IMR-90 (cell line): Measurements from ENCODE around the gene CCDC85B. TPM values are rescaled to one million over a fixed set of nuclear protein-coding genes. Genes with fewer than 3 reads are reported as not detected.

Experiments
- ATAC-seq: fragments of 200-7000 bp; cut with Tn5 transposase; 2 replicates; pipeline ENCODE4 v1.9.1; 2020; ENCODE audit warnings: low read depth, mild to moderate bottlenecking, moderate library complexity
- BruUV-seq: library from RNA; stranded (reverse); fragments of 400-500 nt; replicated peaks from 2 replicates; lab custom pipeline; 2021; lab: Mats Ljungman, UMichigan
- CTCF ChIA-PET: fragments of 300-600 bp; formaldehyde crosslinking; extraction: SDS; loops from one replicate; lab custom pipeline; 2021; ENCODE audit warnings: antibody characterized with exemption; lab: Yijun Ruan, JAX
- POLR2A ChIA-PET: fragments of 300-600 bp; sonication (Branson Sonifier 250); formaldehyde crosslinking; loops from one replicate; lab custom pipeline; 2022; ENCODE audit warnings: antibody characterized with exemption; ENCODE audit not compliant: unreplicated experiment; lab: Charles Lee
- DNase-seq: peaks from one replicate; pipeline ENCODE4 v3.0.0; 2013
- H2AFZ ChIP-seq: replicated peaks from 2 replicates; pipeline ENCODE3; 2013; ENCODE audit warnings: low read length, mild to moderate bottlenecking; ENCODE audit not compliant: poor library complexity
- H2AK5ac ChIP-seq: 2 replicates; pipeline ENCODE4 v1.6.1; 2013; ENCODE audit warnings: low read depth, low read length, inconsistent platforms
- H2AK9ac ChIP-seq: replicated peaks from 2 replicates; pipeline ENCODE3; 2013; ENCODE audit warnings: mild to moderate bottlenecking, low read depth, low read length, moderate library complexity; ENCODE audit not compliant: poor library complexity
- H2BK120ac ChIP-seq: 2 replicates; pipeline ENCODE4 v1.6.1; 2013; ENCODE audit warnings: low read depth, low read length, inconsistent platforms
- H2BK15ac ChIP-seq: 3 replicates; pipeline ENCODE4 v1.6.1; 2013; ENCODE audit warnings: low read depth, low read length, inconsistent platforms
- H2BK20ac ChIP-seq: 2 replicates; pipeline ENCODE4 v1.6.1; 2013; ENCODE audit warnings: low read depth, mild to moderate bottlenecking, inconsistent platforms, low read length, moderate library complexity
- H2BK5ac ChIP-seq: 2 replicates; pipeline ENCODE4 v1.6.1; 2013; ENCODE audit warnings: mild to moderate bottlenecking, low read depth, low read length, inconsistent platforms; ENCODE audit not compliant: poor library complexity, severe bottlenecking
- H3K14ac ChIP-seq: replicated peaks from 2 replicates; pipeline ENCODE4 v1.6.1; 2013; ENCODE audit warnings: low read depth, low read length, inconsistent platforms
- H3K18ac ChIP-seq: 2 replicates; pipeline ENCODE4 v1.6.1; 2013; ENCODE audit warnings: low read depth, low read length, control low read depth
- H3K23ac ChIP-seq: 2 replicates; pipeline ENCODE4 v1.6.1; 2013; ENCODE audit warnings: low read depth, low read length, inconsistent platforms
- H3K27ac ChIP-seq: 2 replicates; pipeline ENCODE4 v1.5.1; 2013; ENCODE audit warnings: mild to moderate bottlenecking, control low read depth, low read length; ENCODE audit not compliant: insufficient read depth
- H3K27me3 ChIP-seq: 2 replicates; pipeline ENCODE4 v1.6.1; 2013; ENCODE audit warnings: low read length; ENCODE audit not compliant: control insufficient read depth, insufficient read depth
- H3K36me3 ChIP-seq: 2 replicates; pipeline ENCODE4 v1.6.1; 2013; ENCODE audit warnings: low read length, mixed read lengths; ENCODE audit not compliant: control insufficient read depth, insufficient read depth
- H3K4ac ChIP-seq: 2 replicates; pipeline ENCODE4 v1.6.1; 2013; ENCODE audit warnings: low read depth, low read length, inconsistent platforms
- H3K4me1 ChIP-seq: 2 replicates; pipeline ENCODE4 v1.6.1; 2013; ENCODE audit warnings: low read length, mixed read lengths; ENCODE audit not compliant: control insufficient read depth, insufficient read depth
- H3K4me2 ChIP-seq: 2 replicates; pipeline ENCODE4 v1.6.1; 2013; ENCODE audit warnings: low read depth, mild to moderate bottlenecking, control low read depth, low read length, moderate library complexity
- H3K4me3 ChIP-seq: 2 replicates; pipeline ENCODE4 v1.5.1; 2013; ENCODE audit warnings: low read depth, mild to moderate bottlenecking, control low read depth, low read length, moderate library complexity; ENCODE audit not compliant: insufficient read depth
- H3K56ac ChIP-seq: 2 replicates; pipeline ENCODE4 v1.6.1; 2013; ENCODE audit warnings: low read length, inconsistent platforms; ENCODE audit not compliant: insufficient read depth; ENCODE audit errors: extremely low read depth
- H3K79me1 ChIP-seq, 2 experiments: 2 replicates each; pipeline ENCODE4 v1.6.1; 2013; ENCODE audit warnings: low read length in 2 of 2, inconsistent platforms in 1 of 2, low read depth in 1 of 2
- H3K9ac ChIP-seq: 2 replicates; pipeline ENCODE4 v1.6.1; 2013; ENCODE audit warnings: low read depth, low read length, control low read depth
- H3K9me1 ChIP-seq: 2 replicates; pipeline ENCODE4 v1.6.1; 2013; ENCODE audit warnings: low read length, inconsistent platforms; ENCODE audit not compliant: insufficient read depth
- H3K9me3 ChIP-seq: 2 replicates; pipeline ENCODE4 v1.6.1; 2013; ENCODE audit warnings: low read length; ENCODE audit not compliant: control insufficient read depth, insufficient read depth
- H4K20me1 ChIP-seq: 2 replicates; pipeline ENCODE4 v1.6.1; 2013; ENCODE audit warnings: low read length, inconsistent platforms; ENCODE audit not compliant: insufficient read depth
- H4K5ac ChIP-seq: 2 replicates; pipeline ENCODE4 v1.6.1; 2013; ENCODE audit warnings: mild to moderate bottlenecking, low read depth, low read length, control low read depth
- H4K8ac ChIP-seq, 2 experiments: 2 replicates each; pipeline ENCODE4 v1.6.1; 2013; ENCODE audit warnings: low read depth in 2 of 2, low read length in 2 of 2, control low read depth in 1 of 2, inconsistent platforms in 1 of 2
- H4K91ac ChIP-seq: 2 replicates; pipeline ENCODE4 v1.6.1; 2013; ENCODE audit warnings: low read depth, low read length, inconsistent platforms; ENCODE audit not compliant: insufficient read depth
- BHLHE40 ChIP-seq: fragments of 150-350 bp; IDR thresholded peaks from 2 replicates; pipeline ENCODE4 v1.6.1; 2016; ENCODE audit warnings: mild to moderate bottlenecking, low read depth, low read length
- CEBPB ChIP-seq: IDR thresholded peaks from 2 replicates; pipeline ENCODE4 v1.6.1; 2012; ENCODE audit warnings: low read depth, low read length, improper control_type of control experiment
- CHD1 ChIP-seq: IDR thresholded peaks from 2 replicates; pipeline ENCODE4 v1.6.1; 2012; ENCODE audit warnings: low read depth, low read length, improper control_type of control experiment
- CTCF ChIP-seq: conservative IDR thresholded peaks from 2 replicates; pipeline ENCODE4 v1.5.1; 2012; ENCODE audit warnings: mild to moderate bottlenecking, low read depth, low read length, improper control_type of control experiment
- ELK1 ChIP-seq: fragments of 150-350 bp; IDR thresholded peaks from 2 replicates; pipeline ENCODE4 v1.6.1; 2016; ENCODE audit warnings: low read depth, mild to moderate bottlenecking, low read length, moderate library complexity, borderline replicate concordance
- FOS ChIP-seq: fragments of 150-350 bp; IDR thresholded peaks from 2 replicates; pipeline ENCODE4 v1.6.1; 2016; ENCODE audit warnings: low read depth, low read length
- MAFK ChIP-seq: IDR thresholded peaks from 2 replicates; pipeline ENCODE4 v1.6.1; 2012; ENCODE audit warnings: low read depth, low read length, improper control_type of control experiment
- MAZ ChIP-seq: IDR thresholded peaks from 2 replicates; pipeline ENCODE4 v1.6.1; 2012; ENCODE audit warnings: low read depth, mild to moderate bottlenecking, low read length, improper control_type of control experiment, moderate library complexity, borderline replicate concordance
- MXI1 ChIP-seq: IDR thresholded peaks from 2 replicates; pipeline ENCODE4 v1.6.1; 2012; ENCODE audit warnings: low read depth, mild to moderate bottlenecking, low read length, moderate library complexity, borderline replicate concordance
- NFE2L2 ChIP-seq: fragments of 150-350 bp; IDR thresholded peaks from 2 replicates; pipeline ENCODE4 v1.6.1; 2016; ENCODE audit warnings: low read depth, mild to moderate bottlenecking, low read length
- POLR2A ChIP-seq: IDR thresholded peaks from 2 replicates; pipeline ENCODE4 v1.6.1; 2012; ENCODE audit warnings: mild to moderate bottlenecking, low read depth, low read length
- RAD21 ChIP-seq: IDR thresholded peaks from 2 replicates; pipeline ENCODE4 v1.6.1; 2012; ENCODE audit warnings: low read length, improper control_type of control experiment
- RCOR1 ChIP-seq: IDR thresholded peaks from 2 replicates; pipeline ENCODE4 v1.6.1; 2012; ENCODE audit warnings: mild to moderate bottlenecking, low read length, improper control_type of control experiment; ENCODE audit not compliant: insufficient replicate concordance
- RFX5 ChIP-seq: IDR thresholded peaks from 2 replicates; pipeline ENCODE4 v1.8.0; 2012; ENCODE audit warnings: low read depth, mild to moderate bottlenecking, low read length, moderate library complexity
- WGBS, 2 experiments: methylation state at CpG; one replicate each; pipeline versions ENCODE4 v1.1.5 to v1.1.7; 2013; ENCODE audit warnings: missing lambda C conversion rate in 2 of 2; ENCODE audit not compliant: insufficient read length in 1 of 2; ENCODE audit errors: extremely low coverage in 2 of 2; 5-methylcytosine and 5-hydroxymethylcytosine counted together
- dilution Hi-C: fragments of 300-500 bp; cut with HindIII; formaldehyde crosslinking; loops from one replicate; pipeline ENCODE4 v1.14.3; 2018; ENCODE audit warnings: low sequenced_read_pairs; ENCODE audit not compliant: unreplicated experiment
- in situ Hi-C: fragments of 300-500 bp; cut with MboI; formaldehyde crosslinking; loops from 3 replicates; pipeline ENCODE4 v1.14.3; 2019; ENCODE audit warnings: low sequenced_read_pairs, inconsistent platforms, mixed read lengths
- intact Hi-C: fragments of 100-400 bp; cut with micrococcal nuclease; formaldehyde crosslinking; loops from 2 replicates; pipeline ENCODE4 v1.10.0; 2022
- polyA plus RNA-seq, 3 experiments: library from polyadenylated mRNA; depleted of rRNA; stranded (reverse); fragments of >200 nt; gene quantifications; 2 replicates each; pipeline ENCODE4 v1.2.3, GENCODE V29; 2012; ENCODE audit warnings: low replicate concordance in 1 of 3
- total RNA-seq: library from RNA; depleted of rRNA; stranded (reverse); fragments of >200 nt; gene quantifications from 2 replicates; pipeline ENCODE4 v1.2.3, GENCODE V29; 2012
- TF ChIP-seq, protein P1 (sequence below): fragments of 150-350 bp; IDR thresholded peaks from 2 replicates; pipeline ENCODE4 v1.6.1; 2017; ENCODE audit warnings: mild to moderate bottlenecking, antibody characterized with exemption, low read length, low read depth

The CCDC85B gene
- total and polyA plus RNA-seq, 2 of the 4 experiments (the other 2 are of a cell fraction): 17.6 to 35.4 TPM

GRCh38 chr11:65915821-65916251, 25.4 kb downstream of the CCDC85B start:
- Histone ChIP-seq H2BK5ac (peak overlapping the region; percentile 96), H2AK9ac (peak overlapping the region; percentile 99), H4K91ac (peak overlapping the region; percentile 100), H2AK5ac (peak overlapping the region; percentile 99), H4K8ac (peak overlapping the region; percentile 97 to 99), H3K4me1 (peaks cover 61% of the 10 kb centered on the region), H3K4me2 (peak overlapping the region; percentile 96), H3K14ac (peak overlapping the region; percentile 95), H3K56ac (peak overlapping the region; percentile 90), H2BK20ac (peak overlapping the region; percentile 92), H3K4ac (peak overlapping the region; percentile 100), H3K9ac (peak overlapping the region; percentile 68), H3K27ac (peak overlapping the region; percentile 82), H4K20me1 (peaks cover 11% of the 10 kb centered on the region), H3K79me1 (peaks cover 16 to 70% of the 10 kb centered on the region in 2 experiments; a peak in 3 of 4 replicates), H3K36me3 (peaks cover 17% of the 10 kb centered on the region), H2BK120ac (peak overlapping the region; percentile 100), H3K18ac (peak overlapping the region; percentile 88), H3K9me1 (peaks cover 39% of the 10 kb centered on the region), H3K27me3 (no peaks in the 10 kb centered on the region), H3K4me3 (peak overlapping the region; percentile 10; the same call in 1 of the 2 replicates), H2BK15ac (peak overlapping the region; percentile 56; the same call in 2 of the 3 replicates), H3K23ac (peak overlapping the region; percentile 97), H3K9me3 (no peaks in the 10 kb centered on the region), H4K5ac (peak overlapping the region; percentile 64), H2AFZ (peak overlapping the region; percentile 71)
- dilution Hi-C loops: no loop called here
- ChIA-PET CTCF (interaction anchor here (1.0 kb wide), 2 partner anchors 26 to 28 kb away, joined by 4 to 9 read pairs; partner anchors contain the start of genes CCDC85B and FIBP), POLR2A (interaction anchor here (0.6 to 2.4 kb wide), 4 partner anchors 14 to 42 kb away, joined by 3 to 20 read pairs (median 10); partner anchors contain the start of genes CCDC85B, FIBP and FOSL1)
- BruUV-seq: no TSS peak
- DNase-seq (peak; percentile 99), ATAC-seq (no peak)
- in situ Hi-C loops: no loop called here
- intact Hi-C loops: loop anchor here (1.0 to 5.0 kb wide), 3 partner anchors 15 to 58 kb away; partner anchors contain the start of genes CFL1, FOSL1 and SART1
- WGBS, 2 experiments: 0% methylated on average over 5 of the region's 13 CpGs; no CpG with 5 or more reads in 1 of the 2 experiments
- TF ChIP-seq, protein P1, sequence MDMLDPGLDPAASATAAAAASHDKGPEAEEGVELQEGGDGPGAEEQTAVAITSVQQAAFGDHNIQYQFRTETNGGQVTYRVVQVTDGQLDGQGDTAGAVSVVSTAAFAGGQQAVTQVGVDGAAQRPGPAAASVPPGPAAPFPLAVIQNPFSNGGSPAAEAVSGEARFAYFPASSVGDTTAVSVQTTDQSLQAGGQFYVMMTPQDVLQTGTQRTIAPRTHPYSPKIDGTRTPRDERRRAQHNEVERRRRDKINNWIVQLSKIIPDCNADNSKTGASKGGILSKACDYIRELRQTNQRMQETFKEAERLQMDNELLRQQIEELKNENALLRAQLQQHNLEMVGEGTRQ: no peak
- TF ChIP-seq MAFK (peak; percentile 64; the same call in 1 of the 2 replicates), CHD1 (no peak), ELK1 (no peak), FOS (peak; percentile 100), CTCF (no peak), RCOR1 (peak; percentile 67), NFE2L2 (peak; percentile 90), POLR2A (peak; percentile 75), MAZ (no peak), BHLHE40 (peak; percentile 99), MXI1 (no peak), RFX5 (no peak), CEBPB (no peak), RAD21 (no peak)
